Kasumi-1 (cell line): ENCODE results near the gene SLCO3A1.
"Not testable (repeated sequence)": the region's sequence is repeated elsewhere in the genome, so short reads cannot be mapped to it uniquely, and the experiment has no call there.

ENCODE experiments used
- DNase-seq, 2 experiments: peaks; one replicate each; lab custom pipeline; 2025; lab: John Stamatoyannopoulos, UW

The SLCO3A1 gene

DNA sequence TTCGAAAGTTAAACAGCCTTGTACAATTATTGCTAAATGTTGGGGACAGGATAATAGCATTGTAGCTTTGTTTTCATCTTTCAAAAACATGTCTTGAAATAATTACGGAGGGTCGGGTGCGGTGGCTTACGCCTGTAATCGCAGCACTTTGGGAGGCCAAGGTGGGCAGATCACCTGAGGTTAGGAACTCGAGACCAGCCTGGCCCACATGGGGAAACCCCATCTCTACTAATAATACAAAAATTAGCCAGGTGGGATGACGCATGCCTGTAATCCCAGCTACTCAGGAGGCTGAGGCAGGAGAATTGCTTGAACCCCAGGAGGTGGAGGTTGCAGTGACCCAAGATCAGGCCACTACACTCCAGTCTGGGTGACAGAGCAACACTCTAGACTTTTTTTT, 216.7 kb downstream of the SLCO3A1 start:
- DNase-seq: not testable (repeated sequence)

DNA sequence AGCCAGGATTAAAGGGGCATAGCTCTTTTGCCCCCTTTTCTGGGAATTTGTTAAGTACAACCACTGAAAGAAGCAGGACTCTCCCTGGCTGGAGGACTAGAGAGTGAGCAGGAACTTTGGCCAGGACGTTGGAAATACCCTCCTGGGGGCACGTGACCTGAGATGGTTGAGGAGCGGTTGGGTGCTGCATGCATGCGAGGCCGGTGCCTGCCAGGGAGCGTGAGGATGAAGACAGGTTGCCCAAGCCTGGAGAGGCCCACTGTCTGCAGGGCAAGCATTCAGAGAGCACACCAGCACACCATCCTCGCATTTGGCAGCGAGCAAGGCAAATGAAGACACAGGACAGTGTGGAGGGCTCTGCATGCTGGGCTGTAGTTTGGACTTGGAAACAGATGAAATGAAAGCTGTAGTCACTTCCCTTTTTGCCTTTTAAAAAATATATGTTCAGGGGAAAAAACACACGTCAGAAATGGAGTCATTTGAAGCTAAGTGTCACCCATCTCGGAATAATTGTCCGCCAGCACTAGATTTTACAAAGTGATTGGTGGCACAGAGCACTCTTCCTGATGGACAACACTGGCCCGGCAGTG, 217.6 kb downstream of the SLCO3A1 start:
- DNase-seq: peak; percentile 15 to 26

DNA sequence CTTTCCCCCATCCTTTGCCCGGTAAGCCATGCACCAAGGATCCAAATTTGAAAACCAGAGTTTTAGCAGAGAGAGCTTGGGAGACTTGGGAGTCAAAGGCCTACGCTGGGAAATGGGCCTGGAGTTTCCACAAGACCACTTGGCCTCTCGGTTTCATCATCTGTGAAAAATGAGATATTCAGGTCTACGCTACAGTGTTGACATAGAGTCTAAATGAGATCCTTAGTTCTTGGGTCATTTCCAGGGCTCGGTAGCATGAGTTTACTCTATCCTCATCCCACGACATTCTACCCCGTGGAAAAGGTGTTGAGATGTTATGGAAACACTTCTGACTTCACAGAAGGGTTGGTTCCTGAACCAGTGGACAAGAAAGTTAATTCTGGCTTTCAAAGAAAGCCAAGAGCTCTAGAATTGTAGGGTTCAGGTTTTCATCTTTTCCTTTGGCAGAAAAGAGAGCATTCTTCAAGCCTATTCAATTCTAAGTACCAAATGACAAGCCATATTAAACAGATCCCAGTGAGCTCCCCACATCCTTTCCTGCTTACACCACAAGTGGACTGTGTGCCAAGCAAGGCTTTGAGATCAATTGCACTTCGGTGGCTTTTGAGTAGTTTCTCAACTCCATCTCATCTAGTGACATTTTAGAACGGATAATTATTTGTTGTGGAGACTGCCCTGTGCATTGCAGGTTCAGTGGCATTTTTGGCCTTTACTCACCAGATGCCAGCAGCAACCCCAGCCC, 219.7 kb downstream of the SLCO3A1 start:
- no peak for DNase-seq

DNA sequence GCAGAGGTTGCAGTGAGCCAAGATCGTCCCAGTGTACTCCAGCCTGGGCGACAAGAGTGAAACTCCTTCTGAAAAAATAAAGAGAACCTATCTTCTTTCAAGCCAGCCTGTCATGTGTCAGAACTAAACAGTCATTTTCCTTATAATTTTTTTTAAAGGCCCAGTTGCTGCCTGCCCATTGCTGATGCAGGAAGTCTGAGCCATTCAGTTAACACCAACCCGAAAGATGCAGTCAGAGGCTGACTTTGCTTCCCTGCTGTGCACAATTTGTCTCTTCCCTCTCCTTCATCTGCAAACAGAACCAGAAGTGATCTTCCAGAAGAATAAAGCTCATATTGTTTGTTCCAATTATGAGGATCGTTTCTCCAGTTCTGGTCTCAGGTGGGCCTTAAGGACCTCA, 220.6 kb downstream of the SLCO3A1 start:
- DNase-seq: no peak

DNA sequence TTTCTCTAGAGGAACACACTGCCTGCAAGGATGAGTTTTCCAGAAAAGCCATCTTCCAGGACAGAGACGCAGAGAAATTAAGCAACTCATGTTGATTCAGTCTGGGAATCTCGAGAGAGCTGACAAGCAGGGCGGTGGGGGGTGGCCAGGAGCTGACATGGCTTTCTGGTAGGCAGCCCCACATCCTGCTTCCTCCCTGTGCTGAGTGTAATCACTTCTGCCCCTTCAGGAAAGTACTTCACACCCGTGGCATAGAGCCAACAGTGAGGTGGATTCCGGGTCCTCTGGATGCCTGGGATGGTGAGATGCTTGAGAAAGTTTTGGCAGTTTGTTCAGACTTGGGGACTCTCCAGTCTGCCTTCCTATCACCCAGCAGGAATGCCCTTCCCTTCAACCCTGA, 221.1 kb downstream of the SLCO3A1 start:
- no peak for DNase-seq

DNA sequence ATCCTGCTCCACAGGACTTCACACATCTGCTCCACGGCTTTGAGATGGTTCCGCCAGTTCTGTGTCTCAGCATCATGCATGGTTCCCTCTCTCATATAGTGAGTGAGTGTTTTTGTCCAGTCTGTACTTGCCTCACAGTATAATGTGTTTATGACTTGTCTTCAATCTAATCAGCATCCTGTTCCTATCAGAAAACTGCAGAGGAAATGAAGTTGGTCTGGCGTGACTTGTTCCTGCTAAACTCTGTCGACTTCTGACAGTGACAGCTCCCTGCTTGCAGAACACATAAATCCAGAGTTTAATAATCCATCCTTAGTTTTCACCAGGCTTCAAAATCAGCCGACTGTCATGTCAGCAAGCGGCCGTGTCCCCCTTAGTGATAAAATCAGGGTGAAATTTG, 222.3 kb downstream of the SLCO3A1 start:
- no peak for DNase-seq

DNA sequence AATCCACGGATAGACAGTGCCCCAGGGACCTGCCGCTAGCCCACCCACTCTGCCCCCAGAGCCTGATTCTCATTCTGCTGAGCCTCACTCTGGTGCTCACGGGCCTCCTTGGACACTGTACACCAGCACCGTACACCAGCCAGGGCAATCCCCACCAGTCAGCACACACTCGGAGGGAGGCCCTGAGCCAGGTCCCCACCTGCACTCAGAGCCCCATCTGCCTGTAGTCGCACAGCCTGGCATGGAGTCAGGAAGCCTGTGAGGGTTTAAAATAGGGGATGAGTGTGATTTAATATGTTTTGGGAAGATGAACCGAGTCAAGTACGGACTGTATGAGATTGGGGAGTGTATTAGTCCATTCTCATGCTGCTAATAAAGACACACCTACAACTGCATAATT, 223.0 kb downstream of the SLCO3A1 start:
- no peak for DNase-seq

DNA sequence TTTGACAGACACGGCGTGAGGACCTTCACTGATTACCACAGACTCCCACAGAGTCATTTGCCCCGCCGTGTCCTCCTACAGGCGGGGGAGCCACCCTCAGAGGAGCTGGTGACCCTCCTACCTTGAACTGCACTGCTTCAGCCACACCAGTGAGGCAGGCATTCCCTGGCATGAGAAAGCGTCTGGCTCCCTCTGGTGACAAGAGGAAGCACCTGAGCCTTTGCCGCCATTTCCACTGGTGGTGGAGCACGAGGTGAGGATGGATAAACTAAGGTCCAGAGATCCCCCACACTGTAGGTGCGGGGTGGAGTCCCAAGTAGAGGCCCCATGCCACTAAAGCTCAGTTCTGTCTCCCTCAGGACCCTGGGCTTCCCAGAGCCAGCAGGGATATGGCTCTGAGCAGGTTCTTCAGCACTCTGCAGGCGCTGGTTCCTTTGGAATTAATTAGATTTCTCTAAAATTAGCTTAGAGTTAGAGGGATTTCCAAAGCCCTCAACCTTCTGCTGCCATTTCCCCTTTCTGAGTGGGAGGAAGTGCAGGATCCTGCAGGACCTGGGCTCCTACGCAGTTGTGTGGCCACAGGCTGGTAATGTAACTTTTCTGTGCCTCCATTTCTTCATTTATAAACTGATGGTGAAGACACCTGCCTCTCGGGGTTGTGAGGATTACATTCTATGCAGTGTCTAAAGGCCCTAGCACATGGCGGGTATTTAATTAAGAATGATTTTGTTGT, 224.0 kb downstream of the SLCO3A1 start:
- peak; percentile 76 to 82 for DNase-seq

DNA sequence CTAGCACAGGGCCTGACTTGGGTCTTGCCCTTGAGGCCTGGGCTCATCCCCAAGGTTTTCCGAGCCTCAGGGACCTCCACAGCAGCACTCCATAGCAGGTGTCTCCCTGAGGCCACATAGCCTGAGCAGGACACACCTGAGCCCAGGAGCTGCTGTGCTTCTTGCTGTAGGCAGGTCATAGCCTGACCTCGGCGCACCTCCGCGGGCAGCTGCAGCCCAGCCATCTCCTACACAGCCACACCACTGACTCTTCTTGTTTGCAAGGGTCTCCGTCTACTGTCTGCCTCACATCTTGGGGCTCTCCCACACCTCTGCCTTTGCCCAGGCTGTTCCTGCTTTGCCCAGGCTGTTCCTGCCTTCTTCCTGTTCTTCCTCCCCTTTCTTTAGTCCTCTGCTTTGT, 224.8 kb downstream of the SLCO3A1 start:
- no peak for DNase-seq

DNA sequence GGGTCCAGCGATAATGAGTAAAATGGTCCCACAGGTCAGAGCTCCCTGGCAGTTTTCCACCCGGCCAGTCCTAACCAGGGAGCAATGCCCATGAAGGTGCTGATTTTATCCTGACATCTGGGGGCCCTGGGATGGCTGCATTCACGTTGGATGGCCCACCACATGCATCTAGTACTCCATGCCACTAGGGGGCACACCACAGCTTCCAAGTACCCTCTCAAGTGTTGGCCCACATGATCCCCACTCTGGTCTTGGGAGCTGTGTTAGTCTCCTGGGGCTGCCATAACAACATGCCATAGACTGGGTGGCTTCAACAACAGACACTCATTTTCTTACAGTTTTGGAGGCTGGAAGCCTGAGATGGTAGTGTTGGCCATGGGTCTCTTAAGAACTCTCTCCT, 225.5 kb downstream of the SLCO3A1 start:
- peak in 1 of 2 experiments; percentile 18 for DNase-seq

DNA sequence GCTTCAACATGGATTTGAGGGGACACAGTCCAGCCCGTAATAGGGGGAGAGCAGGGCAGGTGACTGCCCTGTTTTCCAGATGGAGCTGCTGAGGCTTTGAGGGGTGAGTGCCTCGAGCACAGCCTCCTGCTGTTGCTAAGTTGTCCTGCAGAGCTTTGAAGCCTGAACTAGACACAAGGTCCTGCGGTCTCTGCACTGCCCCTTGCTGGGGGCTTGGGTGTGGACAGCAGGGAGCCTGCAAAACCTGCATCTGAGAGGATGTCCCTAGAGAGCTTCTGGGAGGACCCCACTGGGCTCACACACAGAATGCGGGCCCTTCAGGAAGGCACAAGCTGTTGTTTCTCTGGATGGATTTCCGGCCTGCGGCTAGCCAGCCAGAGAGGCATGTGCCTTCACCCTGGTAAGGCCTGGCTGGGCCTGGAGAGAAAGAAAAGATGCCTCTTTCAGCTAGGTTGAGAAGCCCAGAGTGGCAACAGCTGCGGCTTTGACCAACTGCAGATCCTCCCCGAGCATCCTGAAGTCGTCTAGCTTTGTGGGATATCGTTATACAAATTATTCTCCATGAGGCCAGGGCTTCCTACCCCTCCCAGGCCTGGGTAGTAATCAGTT, 226.2 kb downstream of the SLCO3A1 start:
- DNase-seq: no peak

DNA sequence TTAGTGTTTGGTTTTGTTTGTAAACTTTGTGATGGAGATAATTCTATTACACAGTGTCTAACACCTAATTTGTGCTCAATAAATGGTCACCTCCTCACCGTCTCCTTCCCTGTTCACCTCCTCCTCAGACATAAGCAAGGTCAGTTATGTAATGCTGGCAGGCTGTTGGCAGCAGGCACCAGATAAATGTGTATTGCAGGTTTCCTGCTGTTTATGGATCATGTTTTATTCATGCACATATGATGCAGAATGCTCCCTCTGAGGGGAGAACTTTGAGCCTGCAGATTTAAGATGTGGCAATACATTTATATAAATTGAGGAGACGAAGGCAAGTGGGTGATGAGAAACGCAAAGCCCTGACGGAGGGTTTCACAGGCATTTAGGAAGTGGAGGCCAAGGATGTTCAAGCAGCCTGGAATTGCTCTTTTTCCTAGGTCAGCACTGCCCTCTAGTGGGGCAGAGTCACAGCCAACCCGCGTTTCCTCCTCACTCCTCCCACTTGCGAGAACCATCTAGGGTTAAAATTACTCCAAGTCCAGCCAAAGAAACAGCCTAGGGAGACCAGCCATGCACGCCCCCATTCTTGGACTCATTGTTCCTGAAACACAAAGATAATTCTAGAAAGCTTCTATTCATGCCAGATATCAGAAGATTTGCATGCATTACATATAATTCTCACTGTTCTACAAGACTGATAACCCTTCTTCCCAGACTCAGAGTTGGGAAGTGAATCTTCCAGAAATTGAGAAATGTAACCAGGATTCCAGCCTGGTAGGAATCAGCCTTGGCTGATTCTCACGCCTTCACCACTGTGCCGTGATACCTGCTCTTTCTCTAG, 228.7 kb downstream of the SLCO3A1 start:
- peak; percentile 62 to 73 for DNase-seq

DNA sequence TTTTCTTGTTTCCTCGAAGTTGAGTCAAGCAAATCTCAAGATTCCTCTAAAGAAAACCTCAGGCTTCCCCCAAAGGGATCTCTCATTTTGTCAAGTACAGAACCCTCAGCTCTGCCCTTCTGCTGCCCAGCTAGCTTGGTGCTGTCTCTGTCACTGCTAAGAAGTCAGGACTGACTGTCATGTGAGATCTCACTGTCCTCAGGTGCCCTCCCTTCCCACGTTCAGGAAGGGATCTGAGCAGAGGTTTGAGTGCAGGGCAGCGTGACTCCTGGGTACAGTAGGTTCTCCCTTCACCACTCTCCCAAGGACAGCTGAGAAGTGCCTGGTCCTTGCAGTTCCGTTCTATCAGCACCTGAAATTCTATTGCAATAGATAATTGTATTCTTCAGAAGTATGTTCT, 229.7 kb downstream of the SLCO3A1 start:
- DNase-seq: no peak

DNA sequence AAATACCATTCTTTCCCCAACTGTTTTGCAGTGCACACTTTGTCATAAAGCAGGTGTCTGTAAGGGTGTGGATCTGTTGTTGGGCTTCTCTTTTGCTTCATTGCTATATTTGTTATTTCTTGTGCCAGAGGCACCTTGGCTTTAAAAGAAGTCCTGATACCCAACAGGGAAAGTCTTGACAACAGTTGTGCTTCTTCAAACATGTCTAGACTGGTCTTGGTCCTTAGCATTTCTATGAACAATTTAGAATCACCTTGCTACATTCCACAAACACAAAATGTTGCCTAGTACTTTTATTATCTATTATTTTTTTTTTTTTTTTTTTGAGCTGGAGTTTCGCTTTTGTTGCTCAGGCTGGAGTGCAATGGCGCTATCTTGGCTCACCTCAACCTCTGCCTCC, 233.7 kb downstream of the SLCO3A1 start:
- no peak for DNase-seq

DNA sequence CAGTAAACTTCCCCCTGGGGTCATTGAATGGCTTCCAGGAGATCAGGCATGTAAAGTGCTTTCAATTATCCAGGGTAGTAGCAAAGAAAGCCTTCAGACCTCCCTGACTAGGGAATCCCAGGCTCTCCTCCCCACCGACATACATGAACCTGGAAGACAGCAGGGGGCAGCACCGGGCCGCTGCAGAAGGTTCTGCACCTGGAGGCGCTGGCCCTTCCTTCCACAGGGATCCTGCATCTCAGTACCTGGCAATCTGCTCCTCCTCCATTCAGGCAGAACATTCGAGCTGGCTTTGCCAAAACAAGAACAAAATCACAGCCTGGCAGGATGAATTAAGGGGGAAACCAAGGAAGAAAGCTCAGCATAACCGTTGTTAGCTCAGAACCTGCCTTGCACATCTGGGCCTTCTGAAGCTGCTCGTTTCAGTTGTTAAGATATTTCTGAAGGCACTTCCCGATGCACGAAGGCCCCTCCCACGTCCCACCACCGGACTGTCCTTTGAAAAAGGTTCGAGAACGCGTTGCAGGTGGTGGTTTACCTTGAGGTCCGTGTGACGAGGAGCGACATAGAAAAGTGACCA, 237.7 kb downstream of the SLCO3A1 start:
- DNase-seq: peak; percentile 7 to 43

DNA sequence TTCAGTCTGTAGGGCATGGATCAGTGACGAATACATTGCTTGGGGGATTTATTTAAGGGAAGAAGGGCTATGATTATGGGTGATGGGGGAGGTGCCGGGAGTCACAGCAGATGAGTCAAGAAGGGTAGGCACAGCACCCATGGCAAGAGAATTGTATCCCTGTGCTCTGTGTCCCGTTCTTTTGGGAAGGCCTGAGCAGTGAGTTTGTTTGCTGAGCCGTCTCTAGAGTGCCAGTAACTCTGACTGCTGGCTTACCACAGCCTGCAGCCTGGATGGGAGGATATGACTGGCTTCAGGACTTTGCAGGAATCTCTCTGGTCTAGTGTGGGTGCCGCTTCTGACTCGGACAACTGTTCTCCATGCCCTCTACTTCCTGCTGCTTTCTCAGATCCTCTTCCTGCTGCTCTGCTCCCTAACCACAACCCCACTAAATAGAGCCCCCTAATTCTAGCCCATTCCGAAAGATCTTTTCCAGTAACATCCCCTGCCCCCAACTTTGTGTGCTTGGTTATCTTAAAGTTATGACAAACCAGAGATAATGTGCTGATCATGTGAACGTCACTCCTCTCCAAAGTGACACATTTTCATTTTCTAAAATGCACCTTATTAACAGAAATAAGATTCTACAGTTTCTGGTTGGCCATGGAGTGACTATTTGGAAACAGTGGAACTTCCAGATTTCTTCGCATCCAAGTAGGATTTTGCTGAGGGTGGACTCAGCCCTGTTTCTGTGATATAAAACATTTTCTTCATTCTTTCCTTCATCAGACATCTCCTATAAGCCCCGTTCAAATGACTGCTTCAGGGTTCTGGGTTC, 239.0 kb downstream of the SLCO3A1 start:
- DNase-seq: no peak

DNA sequence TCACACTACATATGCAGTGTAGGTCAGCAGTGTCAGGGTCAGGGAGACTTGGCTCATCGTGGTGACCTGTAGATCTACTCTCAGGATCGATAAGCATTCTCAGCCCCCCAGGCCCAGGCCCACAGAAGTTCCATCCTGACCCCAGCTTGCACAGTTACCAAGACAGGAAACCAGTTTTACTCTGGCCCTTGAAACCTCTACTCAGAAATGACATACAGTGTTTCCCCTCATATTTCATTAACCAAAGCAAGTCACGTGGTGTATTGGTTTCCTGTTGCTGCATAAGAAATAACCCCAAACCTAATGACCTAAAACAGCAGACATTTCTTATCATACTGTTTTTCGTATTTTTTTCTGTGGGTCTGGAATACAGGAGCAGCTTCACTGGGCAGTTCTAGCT, 242.2 kb downstream of the SLCO3A1 start:
- DNase-seq: peak; percentile 79 to 81

DNA sequence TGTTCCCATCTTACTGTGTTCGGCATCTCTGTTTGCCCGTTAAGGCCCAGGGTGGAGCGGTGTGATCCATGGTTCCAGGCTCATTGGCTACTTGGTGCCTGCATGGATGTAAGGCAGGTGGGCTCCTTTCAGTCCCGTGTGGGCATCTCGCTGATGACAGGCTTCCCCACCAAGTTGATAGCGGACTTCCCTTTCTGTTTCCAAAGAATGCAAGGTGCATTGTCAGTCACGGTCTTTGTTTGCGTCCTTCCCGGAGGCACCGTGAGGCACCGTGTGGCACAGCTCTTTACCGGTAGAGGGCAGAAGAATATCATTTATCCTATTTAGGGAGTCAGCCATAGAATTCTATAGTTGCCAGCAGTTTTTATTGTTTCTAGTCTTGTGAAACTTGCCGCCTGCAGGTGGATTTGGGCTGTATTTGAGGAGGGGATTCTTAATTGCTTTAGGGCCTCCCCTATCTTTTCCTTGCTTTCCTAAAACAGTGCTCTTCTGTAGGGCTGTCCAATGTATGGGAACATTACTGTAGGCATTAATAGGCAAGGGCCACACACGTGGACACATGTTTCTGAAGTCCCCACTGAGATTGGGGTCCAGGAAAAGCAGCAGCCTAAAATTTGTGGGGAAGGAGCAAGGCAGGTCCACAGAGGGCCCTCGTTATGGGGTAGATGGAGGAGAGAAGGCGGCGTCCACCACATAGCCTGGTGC, 244.1 kb downstream of the SLCO3A1 start:
- peak; percentile 85 to 86 for DNase-seq

DNA sequence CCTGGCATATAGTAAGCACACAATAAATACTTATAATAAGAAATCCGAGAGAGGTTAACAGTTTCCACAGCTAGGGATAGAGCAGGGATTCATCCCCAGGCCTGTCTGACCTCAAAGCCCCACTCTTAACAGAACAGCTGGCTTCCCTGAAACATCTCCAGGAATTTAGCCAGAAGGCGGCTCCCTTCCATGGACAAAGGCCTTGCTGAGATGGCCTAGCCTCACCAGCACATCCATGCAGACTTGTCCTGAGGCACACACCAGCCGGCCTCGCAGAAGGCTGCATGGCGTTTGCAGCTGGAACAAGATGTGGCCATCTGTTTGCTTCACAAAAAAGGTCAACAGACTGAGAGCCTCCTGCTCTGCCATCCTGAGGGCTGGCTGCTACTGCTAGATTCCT, 245.4 kb downstream of the SLCO3A1 start:
- DNase-seq: no peak

DNA sequence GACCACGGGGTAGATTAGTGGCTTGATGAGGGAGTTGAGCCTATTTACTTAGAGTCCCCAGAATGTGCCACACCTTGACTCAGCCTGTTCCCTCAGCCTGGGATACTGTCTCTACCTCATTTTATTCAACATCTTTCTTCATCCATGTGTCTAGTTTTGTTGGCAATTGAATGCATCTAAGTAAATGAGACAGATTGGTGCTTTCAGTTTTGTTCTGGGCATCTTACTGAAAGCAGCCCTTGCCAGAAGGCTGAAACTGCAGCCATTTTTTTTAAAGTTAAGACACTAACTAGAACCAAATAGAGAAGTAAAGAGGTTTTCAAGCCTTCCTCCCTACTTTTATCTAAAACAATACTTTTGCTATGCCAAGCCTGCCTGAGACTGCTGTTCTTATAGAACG, 246.8 kb downstream of the SLCO3A1 start:
- DNase-seq: no peak
